H1 (cell line): ENCODE measurements around the gene GZMM.

ENCODE experiments used
- JUND ChIP-seq: IDR thresholded peaks from 2 replicates; pipeline ENCODE4 v1.6.1; 2011; ENCODE audit warnings: mild to moderate bottlenecking, improper control_type of control experiment, low read length
- MAFK ChIP-seq: IDR thresholded peaks from 2 replicates; pipeline ENCODE4 v1.6.1; 2012; ENCODE audit warnings: low read depth, mild to moderate bottlenecking, improper control_type of control experiment, low read length
- POLR2A ChIP-seq, 2 experiments: IDR thresholded peaks; 1 replicate in 1 of 2; 2 replicates in 1 of 2; pipeline ENCODE4 v1.6.1; 2011; ENCODE audit warnings: low read depth in 2 of 2, low read length in 2 of 2, mild to moderate bottlenecking in 2 of 2; ENCODE audit errors: control extremely low read depth in 1 of 2
- SIN3A ChIP-seq, 2 experiments: IDR thresholded peaks in 1 of 2; conservative IDR thresholded peaks in 1 of 2; 2 replicates each; pipeline ENCODE4 v1.6.1; 2011 to 2012; ENCODE audit warnings: low read length in 2 of 2, improper control_type of control experiment in 1 of 2, low read depth in 1 of 2, mild to moderate bottlenecking in 1 of 2
- TF ChIP-seq, protein P1 (sequence below), 3 experiments: IDR thresholded peaks; 1 replicate in 2 of 3; 2 replicates in 1 of 3; pipeline versions ENCODE4 v1.5.1 to v1.6.1; 2011; ENCODE audit warnings: low read length in 3 of 3, mild to moderate bottlenecking in 3 of 3, inconsistent platforms in 2 of 3, low read depth in 1 of 3, moderate library complexity in 1 of 3; ENCODE audit not compliant: insufficient read depth in 1 of 3; ENCODE audit errors: control extremely low read depth in 1 of 3

- TF ChIP-seq POLR2A (IDR thresholded peaks at IDR 0.05; ENCODE audit: control extremely low read depth in 1 of 2, low read depth in 2 of 2, low read length in 2 of 2) (no peak), JUND (no peak), MAFK (no peak), SIN3A (conservative IDR thresholded peaks at IDR 0.05 in 1 of 2, IDR thresholded peaks at IDR 0.05 in 1 of 2; ENCODE audit: low read depth in 1 of 2, low read length in 2 of 2) (no peak)
- TF ChIP-seq, protein P1, sequence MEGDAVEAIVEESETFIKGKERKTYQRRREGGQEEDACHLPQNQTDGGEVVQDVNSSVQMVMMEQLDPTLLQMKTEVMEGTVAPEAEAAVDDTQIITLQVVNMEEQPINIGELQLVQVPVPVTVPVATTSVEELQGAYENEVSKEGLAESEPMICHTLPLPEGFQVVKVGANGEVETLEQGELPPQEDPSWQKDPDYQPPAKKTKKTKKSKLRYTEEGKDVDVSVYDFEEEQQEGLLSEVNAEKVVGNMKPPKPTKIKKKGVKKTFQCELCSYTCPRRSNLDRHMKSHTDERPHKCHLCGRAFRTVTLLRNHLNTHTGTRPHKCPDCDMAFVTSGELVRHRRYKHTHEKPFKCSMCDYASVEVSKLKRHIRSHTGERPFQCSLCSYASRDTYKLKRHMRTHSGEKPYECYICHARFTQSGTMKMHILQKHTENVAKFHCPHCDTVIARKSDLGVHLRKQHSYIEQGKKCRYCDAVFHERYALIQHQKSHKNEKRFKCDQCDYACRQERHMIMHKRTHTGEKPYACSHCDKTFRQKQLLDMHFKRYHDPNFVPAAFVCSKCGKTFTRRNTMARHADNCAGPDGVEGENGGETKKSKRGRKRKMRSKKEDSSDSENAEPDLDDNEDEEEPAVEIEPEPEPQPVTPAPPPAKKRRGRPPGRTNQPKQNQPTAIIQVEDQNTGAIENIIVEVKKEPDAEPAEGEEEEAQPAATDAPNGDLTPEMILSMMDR (IDR thresholded peaks at IDR 0.05; ENCODE audit: control extremely low read depth in 1 of 3, insufficient read depth in 1 of 3, low read depth in 1 of 3, low read length in 3 of 3): peak; percentile 79 to 82 (median 80)
These were observed 48.3 kb upstream of the GZMM start for GRCh38 chr19:495402-496111.
